Epidermal melanocyte (primary cell): ENCODE data around the gene FAIM2.

Experiments
- DNase-seq: peaks from one replicate; pipeline ENCODE4 v3.0.0; 2011; ENCODE audit warnings: low spot score; ENCODE audit not compliant: insufficient read length

Gene FAIM2

GRCh38 chr12:49920241-49920914 lies 16.7 kb upstream of the FAIM2 start:
- no peak for DNase-seq

- no peak for DNase-seq
Observed at GRCh38 chr12:49917788-49918173, 14.1 kb upstream of the FAIM2 start.

GRCh38 chr12:49917166-49917787 lies 13.6 kb upstream of the FAIM2 start:
- no peak for DNase-seq

GRCh38 chr12:49916129-49916919 lies 12.6 kb upstream of the FAIM2 start:
- no peak for DNase-seq

GRCh38 chr12:49912345-49913255 lies 8.9 kb upstream of the FAIM2 start:
- DNase-seq: no peak

GRCh38 chr12:49911213-49911605 lies 7.5 kb upstream of the FAIM2 start:
- DNase-seq: no peak

- DNase-seq: no peak
Observed at GRCh38 chr12:49910331-49911212, 6.9 kb upstream of the FAIM2 start.

GRCh38 chr12:49909826-49910225 lies 6.1 kb upstream of the FAIM2 start:
- no peak for DNase-seq

- DNase-seq: no peak
Observed at GRCh38 chr12:49909356-49909755, 5.7 kb upstream of the FAIM2 start.

GRCh38 chr12:49907352-49907751 lies 3.7 kb upstream of the FAIM2 start:
- no peak for DNase-seq

- DNase-seq: no peak
Observed at GRCh38 chr12:49905718-49906314, 2.1 kb upstream of the FAIM2 start.

- DNase-seq: no peak
Observed at GRCh38 chr12:49904601-49905000, 901 bp upstream of the FAIM2 start.

GRCh38 chr12:49903351-49903699 lies 375 bp downstream of the FAIM2 start:
- no peak for DNase-seq

GRCh38 chr12:49902399-49903350 lies 1.0 kb downstream of the FAIM2 start:
- DNase-seq: no peak

- no peak for DNase-seq
Observed at GRCh38 chr12:49901986-49902385, 1.7 kb downstream of the FAIM2 start.

- DNase-seq: no peak
Observed at GRCh38 chr12:49901026-49901425, 2.7 kb downstream of the FAIM2 start.

- no peak for DNase-seq
Observed at GRCh38 chr12:49900371-49900770, 3.3 kb downstream of the FAIM2 start.

- DNase-seq: no peak
Observed at GRCh38 chr12:49899921-49900320, 3.8 kb downstream of the FAIM2 start.

- no peak for DNase-seq
Observed at GRCh38 chr12:49899286-49899843, 4.3 kb downstream of the FAIM2 start.
